A673 (cell line): ENCODE measurements around the gene HIBADH. TPM values are rescaled to one million over a fixed set of nuclear protein-coding genes. Genes with fewer than 3 reads are reported as not detected.

Source experiments
- BruUV-seq: library from RNA; stranded (reverse); fragments of 400-500 nt; replicated peaks from 2 replicates; lab custom pipeline; 2021; lab: Mats Ljungman, UMichigan
- CTCF ChIA-PET: fragments of 300-600 bp; sonication (Branson Sonifier 250); formaldehyde crosslinking; loops from one replicate; lab custom pipeline; 2022; ENCODE audit warnings: antibody characterized with exemption; lab: Charles Lee
- POLR2A ChIA-PET: fragments of 300-600 bp; sonication (Branson Sonifier 250); formaldehyde crosslinking; loops from one replicate; lab custom pipeline; 2022; ENCODE audit warnings: antibody characterized with exemption; ENCODE audit not compliant: low non-redundant PET; lab: Charles Lee
- DNase-seq: peaks from one replicate; pipeline ENCODE4 v3.0.0-alpha.2; 2015; ENCODE audit warnings: low spot score
- H3K27ac ChIP-seq: fragments of 200-600 bp; sonication (generic); 2 replicates; pipeline ENCODE4 v1.5.1; 2016; ENCODE audit warnings: mixed run types, low read depth, mild to moderate bottlenecking, mixed read lengths, antibody characterized with exemption, low read length; ENCODE audit not compliant: poor library complexity, severe bottlenecking
- H3K27me3 ChIP-seq: fragments of 200-600 bp; sonication (generic); replicated peaks from 2 replicates; pipeline ENCODE4 v1.6.1; 2017; ENCODE audit warnings: mixed run types, low read depth, mild to moderate bottlenecking, mixed read lengths, antibody characterized with exemption, low read length; ENCODE audit not compliant: insufficient read depth, poor library complexity
- H3K36me3 ChIP-seq: fragments of 200-600 bp; sonication (generic); 2 replicates; pipeline ENCODE4 v1.6.1; 2016; ENCODE audit warnings: mixed run types, mild to moderate bottlenecking, mixed read lengths, antibody characterized with exemption, low read length; ENCODE audit not compliant: insufficient read depth, poor library complexity, severe bottlenecking
- H3K4me1 ChIP-seq: fragments of 200-600 bp; sonication (generic); 2 replicates; pipeline ENCODE4 v1.6.1; 2017; ENCODE audit warnings: mixed run types, mild to moderate bottlenecking, mixed read lengths, antibody characterized with exemption, low read length; ENCODE audit not compliant: insufficient read depth, poor library complexity, severe bottlenecking
- H3K4me3 ChIP-seq: fragments of 200-600 bp; sonication (generic); 2 replicates; pipeline ENCODE4 v1.5.1; 2016; ENCODE audit warnings: low read depth, mixed run types, mild to moderate bottlenecking, mixed read lengths, low read length; ENCODE audit not compliant: poor library complexity, severe bottlenecking
- H3K9me3 ChIP-seq: fragments of 200-600 bp; sonication (generic); 2 replicates; pipeline ENCODE4 v1.6.1; 2016; ENCODE audit warnings: mixed run types, low read depth, mild to moderate bottlenecking, mixed read lengths, antibody characterized with exemption, low read length; ENCODE audit not compliant: poor library complexity, severe bottlenecking
- EZH2 ChIP-seq: fragments of 200-600 bp; sonication (generic); IDR thresholded peaks from 2 replicates; pipeline ENCODE4 v1.6.1; 2017; ENCODE audit warnings: borderline replicate concordance, low read depth, mild to moderate bottlenecking, mixed read lengths, antibody characterized with exemption, low read length; ENCODE audit not compliant: poor library complexity, severe bottlenecking
- intact Hi-C: fragments of 100-400 bp; cut with micrococcal nuclease; formaldehyde crosslinking; loops from one replicate; pipeline ENCODE4 v1.10.0; 2022; ENCODE audit not compliant: unreplicated experiment
- total RNA-seq: library from RNA; stranded (reverse); gene quantifications from 2 replicates; pipeline ENCODE4 v1.2.3, GENCODE V29; 2021
- TF ChIP-seq, protein P1 (sequence below): fragments of 300-800, 200-600 bp; sonication (generic); conservative IDR thresholded peaks from 2 replicates; pipeline ENCODE4 v1.5.1; 2017; ENCODE audit warnings: low read depth, mild to moderate bottlenecking, antibody characterized with exemption, low read length, moderate library complexity, mixed read lengths

HIBADH gene
- total RNA-seq, 1 experiment from 2014 or later = 10.2 TPM

DNA sequence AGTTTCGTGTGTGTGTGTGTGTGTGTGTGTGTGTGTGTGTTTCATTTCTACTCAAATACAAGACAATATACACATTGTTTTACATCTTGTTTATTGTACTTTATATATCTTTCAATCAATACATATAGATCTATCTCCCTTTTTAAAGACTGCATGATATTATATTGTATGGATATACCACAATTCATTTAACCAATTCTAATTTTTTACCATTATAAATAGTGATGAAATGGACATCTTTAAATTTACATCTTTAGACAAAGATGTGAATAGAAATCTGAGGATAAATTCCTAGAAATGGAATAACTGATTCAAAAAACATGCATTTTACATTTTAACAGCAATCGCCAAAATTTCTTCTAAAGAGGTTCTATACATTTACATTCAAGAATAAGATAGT lies 23.2 kb upstream of the HIBADH start:
- no peaks in the 10 kb centered on the region for H3K4me1 ChIP-seq
- TF ChIP-seq, protein P1, sequence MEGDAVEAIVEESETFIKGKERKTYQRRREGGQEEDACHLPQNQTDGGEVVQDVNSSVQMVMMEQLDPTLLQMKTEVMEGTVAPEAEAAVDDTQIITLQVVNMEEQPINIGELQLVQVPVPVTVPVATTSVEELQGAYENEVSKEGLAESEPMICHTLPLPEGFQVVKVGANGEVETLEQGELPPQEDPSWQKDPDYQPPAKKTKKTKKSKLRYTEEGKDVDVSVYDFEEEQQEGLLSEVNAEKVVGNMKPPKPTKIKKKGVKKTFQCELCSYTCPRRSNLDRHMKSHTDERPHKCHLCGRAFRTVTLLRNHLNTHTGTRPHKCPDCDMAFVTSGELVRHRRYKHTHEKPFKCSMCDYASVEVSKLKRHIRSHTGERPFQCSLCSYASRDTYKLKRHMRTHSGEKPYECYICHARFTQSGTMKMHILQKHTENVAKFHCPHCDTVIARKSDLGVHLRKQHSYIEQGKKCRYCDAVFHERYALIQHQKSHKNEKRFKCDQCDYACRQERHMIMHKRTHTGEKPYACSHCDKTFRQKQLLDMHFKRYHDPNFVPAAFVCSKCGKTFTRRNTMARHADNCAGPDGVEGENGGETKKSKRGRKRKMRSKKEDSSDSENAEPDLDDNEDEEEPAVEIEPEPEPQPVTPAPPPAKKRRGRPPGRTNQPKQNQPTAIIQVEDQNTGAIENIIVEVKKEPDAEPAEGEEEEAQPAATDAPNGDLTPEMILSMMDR = no peak
- TF ChIP-seq EZH2 = no peak
- no peak overlapping the region for H3K27ac ChIP-seq
- POLR2A ChIA-PET = no interaction called here
- intact Hi-C loops = no loop called here
- no peaks in the 10 kb centered on the region for H3K36me3 ChIP-seq
- H3K27me3 ChIP-seq = no peaks in the 10 kb centered on the region
- no peak overlapping the region for H3K4me3 ChIP-seq
- no peak for DNase-seq
- no TSS peak for BruUV-seq
- CTCF ChIA-PET = no interaction called here
- no peaks in the 10 kb centered on the region for H3K9me3 ChIP-seq

DNA sequence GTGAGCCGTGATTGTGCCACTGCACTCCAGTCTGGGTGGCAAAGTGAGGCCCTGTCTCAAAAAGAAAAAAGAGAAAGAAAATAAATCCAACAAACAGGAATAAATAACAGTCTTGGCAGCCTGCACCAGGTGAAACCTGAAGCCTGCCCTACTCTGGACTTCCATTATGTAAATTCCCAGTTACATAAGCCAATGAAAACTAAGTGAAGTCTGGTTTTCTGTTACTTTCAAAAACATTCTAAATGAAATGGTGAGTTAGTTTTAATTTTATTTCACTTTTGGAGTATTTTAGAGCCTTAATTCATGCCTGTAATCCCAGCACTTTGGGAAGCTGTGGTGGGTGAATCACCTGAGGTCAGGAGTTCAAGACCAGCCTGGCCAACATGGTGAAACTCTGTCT lies 22.5 kb upstream of the HIBADH start:
- no peak for TF ChIP-seq EZH2
- TF ChIP-seq, protein P1 = no peak
- no TSS peak for BruUV-seq
- CTCF ChIA-PET = no interaction called here

DNA sequence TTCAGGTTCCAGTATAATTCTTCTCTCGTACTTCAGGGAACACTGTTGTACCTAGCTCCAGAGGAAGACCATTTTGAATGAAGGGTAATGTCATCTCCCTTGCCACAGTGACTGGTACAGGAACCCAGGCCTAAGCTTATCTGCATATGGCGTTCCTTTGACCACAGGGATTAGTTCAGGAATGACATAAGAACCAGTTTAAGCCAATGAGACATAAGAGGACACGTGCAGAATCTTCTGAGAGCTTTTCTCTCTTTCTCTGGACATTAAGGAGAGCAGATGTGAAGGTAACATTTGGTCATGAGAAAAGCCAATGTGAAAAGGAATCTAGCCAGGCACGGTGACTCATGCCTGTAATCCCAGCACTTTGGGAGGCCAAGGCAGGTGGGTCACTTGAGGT lies 21.8 kb upstream of the HIBADH start:
- ChIA-PET CTCF (no interaction called here), POLR2A (no interaction called here)
- Histone ChIP-seq H3K9me3 (no peaks in the 10 kb centered on the region), H3K27ac (no peak overlapping the region), H3K4me1 (no peaks in the 10 kb centered on the region), H3K4me3 (no peak overlapping the region), H3K36me3 (no peaks in the 10 kb centered on the region), H3K27me3 (no peaks in the 10 kb centered on the region)
- intact Hi-C loops = no loop called here
- no peak for DNase-seq
- BruUV-seq = no TSS peak
- TF ChIP-seq EZH2 = no peak
- TF ChIP-seq, protein P1 = no peak

More for the DNA sequence above, 22.5 kb upstream of the HIBADH start:
- H3K4me1 ChIP-seq = no peaks in the 10 kb centered on the region
- POLR2A ChIA-PET = no interaction called here
- no peaks in the 10 kb centered on the region for H3K27me3 ChIP-seq
- intact Hi-C loops = no loop called here
- DNase-seq = no peak
- H3K4me3 ChIP-seq = no peak overlapping the region
- H3K9me3 ChIP-seq = no peaks in the 10 kb centered on the region
- H3K27ac ChIP-seq = no peak overlapping the region
- H3K36me3 ChIP-seq = no peaks in the 10 kb centered on the region
